ENCODE measurements around the gene VCL.

DNA sequence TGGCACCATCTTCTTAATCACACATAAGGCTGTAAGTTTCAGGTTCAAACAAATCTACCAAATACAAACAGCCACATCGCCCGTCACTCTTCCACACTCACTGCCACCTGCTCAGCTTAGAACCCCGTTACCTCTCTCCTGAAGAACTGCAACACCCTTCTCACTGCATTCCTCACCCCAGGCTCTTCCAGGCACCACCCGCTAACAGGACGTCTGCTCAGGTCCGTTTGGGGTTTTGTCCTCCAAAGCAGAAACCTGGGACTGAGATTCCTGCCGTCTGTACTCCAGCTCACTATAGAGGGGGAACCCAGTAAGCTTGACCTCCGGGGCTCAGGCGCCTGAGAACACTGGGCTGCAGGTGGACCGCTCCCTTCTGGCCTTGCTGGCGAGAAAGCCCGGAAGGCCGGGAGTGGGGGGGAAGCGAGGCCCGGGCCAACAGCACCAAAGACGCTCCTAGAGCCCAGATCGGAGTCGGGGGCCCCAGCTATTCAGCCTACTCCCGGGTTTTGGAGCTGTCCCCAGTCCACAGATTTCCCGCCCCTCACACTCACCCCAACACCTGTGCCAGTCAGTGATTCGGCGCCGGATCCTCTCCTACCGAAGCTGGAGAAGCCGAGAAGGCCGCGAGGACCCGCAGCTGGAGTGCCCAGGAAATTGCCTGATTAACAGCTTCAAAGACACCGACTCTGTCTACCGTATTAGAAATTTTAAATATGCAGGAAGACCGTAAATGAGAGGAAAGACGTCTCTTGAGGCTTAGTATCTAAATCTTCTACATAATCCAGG, 152.5 kb downstream of the VCL start, which contains the start of gene AP3M1:
- no peak for TF ChIP-seq EP300 (IDR thresholded peaks at IDR 0.05)
- TF ChIP-seq, protein P1, sequence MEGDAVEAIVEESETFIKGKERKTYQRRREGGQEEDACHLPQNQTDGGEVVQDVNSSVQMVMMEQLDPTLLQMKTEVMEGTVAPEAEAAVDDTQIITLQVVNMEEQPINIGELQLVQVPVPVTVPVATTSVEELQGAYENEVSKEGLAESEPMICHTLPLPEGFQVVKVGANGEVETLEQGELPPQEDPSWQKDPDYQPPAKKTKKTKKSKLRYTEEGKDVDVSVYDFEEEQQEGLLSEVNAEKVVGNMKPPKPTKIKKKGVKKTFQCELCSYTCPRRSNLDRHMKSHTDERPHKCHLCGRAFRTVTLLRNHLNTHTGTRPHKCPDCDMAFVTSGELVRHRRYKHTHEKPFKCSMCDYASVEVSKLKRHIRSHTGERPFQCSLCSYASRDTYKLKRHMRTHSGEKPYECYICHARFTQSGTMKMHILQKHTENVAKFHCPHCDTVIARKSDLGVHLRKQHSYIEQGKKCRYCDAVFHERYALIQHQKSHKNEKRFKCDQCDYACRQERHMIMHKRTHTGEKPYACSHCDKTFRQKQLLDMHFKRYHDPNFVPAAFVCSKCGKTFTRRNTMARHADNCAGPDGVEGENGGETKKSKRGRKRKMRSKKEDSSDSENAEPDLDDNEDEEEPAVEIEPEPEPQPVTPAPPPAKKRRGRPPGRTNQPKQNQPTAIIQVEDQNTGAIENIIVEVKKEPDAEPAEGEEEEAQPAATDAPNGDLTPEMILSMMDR (IDR thresholded peaks at IDR 0.05) = no peak
- TF ChIP-seq POLR2A (IDR thresholded peaks at IDR 0.05) = no peak
- TF ChIP-seq POLR2AphosphoS5 (IDR thresholded peaks at IDR 0.05) = peak in 2 of 4 donors; percentile 3 to 21
